ACC112 (cell line): ENCODE data around the gene HMG20A.

Experiments used
- H2AFZ ChIP-seq: fragments of 200-600 bp; sonication (generic); one replicate; pipeline ENCODE4 v1.6.0; 2017; ENCODE audit warnings: antibody characterized with exemption, low read length; ENCODE audit not compliant: unreplicated experiment
- H3K27ac ChIP-seq: fragments of 200-600 bp; sonication (generic); 2 replicates; pipeline ENCODE4 v1.5.1; 2014; ENCODE audit warnings: low read depth, mild to moderate bottlenecking, antibody characterized with exemption, low read length, moderate library complexity
- H3K27me3 ChIP-seq: fragments of 200-600 bp; sonication (generic); 2 replicates; pipeline ENCODE4 v1.6.1; 2014; ENCODE audit warnings: mild to moderate bottlenecking, antibody characterized with exemption, low read length, moderate library complexity, mixed read lengths; ENCODE audit not compliant: insufficient read depth
- H3K36me3 ChIP-seq: fragments of 200-600 bp; sonication (generic); 2 replicates; pipeline ENCODE4 v1.6.1; 2016; ENCODE audit warnings: mild to moderate bottlenecking, antibody characterized with exemption, low read length, moderate library complexity, mixed read lengths; ENCODE audit not compliant: insufficient read depth
- H3K4me1 ChIP-seq: fragments of 200-600 bp; sonication (generic); one replicate; pipeline ENCODE4 v1.6.1; 2016; ENCODE audit warnings: low read length, mixed read lengths; ENCODE audit not compliant: insufficient read depth, unreplicated experiment, control insufficient read depth
- H3K4me3 ChIP-seq: fragments of 200-600 bp; sonication (generic); 2 replicates; pipeline ENCODE4 v1.5.1; 2014; ENCODE audit warnings: mild to moderate bottlenecking, low read depth, low read length
- H3K79me2 ChIP-seq: fragments of 200-600 bp; sonication (generic); one replicate; pipeline ENCODE4 v1.6.0; 2016; ENCODE audit warnings: low read length; ENCODE audit not compliant: control insufficient read depth, unreplicated experiment, insufficient read depth

Gene HMG20A

GRCh38 chr15:77416954-77417353 is 3.7 kb upstream of the HMG20A start:
- Histone ChIP-seq H3K27me3 (no peaks in the 10 kb centered on the region), H3K4me1 (peaks cover 31% of the 10 kb centered on the region), H3K79me2 (peaks cover 84% of the 10 kb centered on the region), H3K36me3 (no peaks in the 10 kb centered on the region), H3K4me3 (peak overlapping the region; percentile 38; the same call in 1 of the 2 replicates), H3K27ac (no peak overlapping the region), H2AFZ (no peak overlapping the region)

DNA sequence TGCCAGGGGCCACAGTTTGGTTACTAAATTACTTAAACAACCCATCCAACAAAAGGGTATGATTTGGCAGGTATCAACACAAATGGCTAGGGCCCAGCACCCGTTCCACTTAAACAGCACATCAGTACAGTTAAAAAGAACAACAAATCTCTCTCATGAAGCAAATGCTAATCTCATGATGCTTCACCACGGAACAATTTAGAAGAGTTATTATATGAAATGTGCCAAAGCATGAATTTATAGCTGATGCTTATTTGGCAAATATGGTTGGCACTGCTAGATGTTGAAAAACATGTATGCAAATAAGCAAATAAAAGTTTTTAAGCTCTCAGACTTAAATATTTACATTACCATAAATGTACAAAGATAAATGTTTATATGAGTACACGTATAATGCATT is 3.1 kb upstream of the HMG20A start:
- Histone ChIP-seq H3K36me3 (no peaks in the 10 kb centered on the region), H3K27me3 (no peaks in the 10 kb centered on the region), H3K27ac (peak overlapping the region; percentile 74), H3K79me2 (peaks cover 83% of the 10 kb centered on the region), H3K4me1 (peaks cover 31% of the 10 kb centered on the region), H2AFZ (no peak overlapping the region), H3K4me3 (peak overlapping the region; percentile 97)

GRCh38 chr15:77418391-77418965 is 2.2 kb upstream of the HMG20A start:
- peak overlapping the region; percentile 74 for H3K27ac ChIP-seq
- H3K4me1 ChIP-seq = peaks cover 32% of the 10 kb centered on the region
- no peak overlapping the region for H2AFZ ChIP-seq
- H3K4me3 ChIP-seq = peak overlapping the region; percentile 97
- peaks cover 85% of the 10 kb centered on the region for H3K79me2 ChIP-seq
- H3K27me3 ChIP-seq = no peaks in the 10 kb centered on the region
- H3K36me3 ChIP-seq = no peaks in the 10 kb centered on the region

DNA sequence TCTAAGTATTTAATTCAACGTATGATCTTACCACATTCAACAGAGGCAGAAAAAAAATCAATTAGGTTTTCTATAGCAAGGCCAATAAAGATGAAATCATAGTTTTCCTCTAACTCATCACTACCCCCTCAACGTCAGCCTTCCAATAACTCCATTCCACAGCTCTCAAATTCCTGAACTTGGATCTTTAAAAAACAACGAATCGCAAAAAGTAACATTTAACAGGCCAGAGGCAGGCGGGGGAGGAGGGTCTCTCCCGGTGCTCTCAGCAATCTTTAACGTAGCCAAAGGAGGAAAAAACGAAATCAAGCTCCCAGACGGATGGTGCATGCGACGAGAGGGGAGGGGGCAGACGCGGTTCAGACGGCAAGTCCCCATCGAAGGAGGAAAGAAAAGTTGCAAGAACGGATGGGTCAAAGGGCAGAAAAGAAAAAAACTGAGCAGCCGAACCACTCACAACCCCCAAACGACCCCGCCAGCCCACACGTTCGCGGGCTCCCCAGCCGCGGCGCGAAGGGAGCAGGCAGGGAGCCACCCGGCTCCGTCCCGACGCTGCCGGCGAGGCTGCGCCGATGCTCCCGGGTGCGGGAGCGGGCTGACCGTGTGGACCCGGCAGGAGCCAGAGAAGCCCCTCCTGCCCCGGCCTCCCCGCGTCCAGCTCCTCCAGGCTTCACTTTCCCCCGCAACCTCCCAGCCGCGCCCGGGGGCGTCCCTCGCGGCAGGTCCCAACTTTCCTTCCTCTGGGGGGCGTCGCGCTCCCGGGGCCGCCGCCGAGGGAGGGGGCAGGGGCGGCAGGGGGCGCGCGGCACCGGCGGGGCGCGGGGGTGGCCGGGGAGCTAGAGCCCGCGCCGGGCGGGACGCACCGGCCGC is 1.5 kb upstream of the HMG20A start:
- peak overlapping the region; percentile 97 for H3K4me3 ChIP-seq
- H3K27me3 ChIP-seq = no peaks in the 10 kb centered on the region
- H2AFZ ChIP-seq = peak overlapping the region; percentile 13
- no peaks in the 10 kb centered on the region for H3K36me3 ChIP-seq
- peak overlapping the region; percentile 74 for H3K27ac ChIP-seq
- peaks cover 36% of the 10 kb centered on the region for H3K4me1 ChIP-seq
- peaks cover 86% of the 10 kb centered on the region for H3K79me2 ChIP-seq

DNA sequence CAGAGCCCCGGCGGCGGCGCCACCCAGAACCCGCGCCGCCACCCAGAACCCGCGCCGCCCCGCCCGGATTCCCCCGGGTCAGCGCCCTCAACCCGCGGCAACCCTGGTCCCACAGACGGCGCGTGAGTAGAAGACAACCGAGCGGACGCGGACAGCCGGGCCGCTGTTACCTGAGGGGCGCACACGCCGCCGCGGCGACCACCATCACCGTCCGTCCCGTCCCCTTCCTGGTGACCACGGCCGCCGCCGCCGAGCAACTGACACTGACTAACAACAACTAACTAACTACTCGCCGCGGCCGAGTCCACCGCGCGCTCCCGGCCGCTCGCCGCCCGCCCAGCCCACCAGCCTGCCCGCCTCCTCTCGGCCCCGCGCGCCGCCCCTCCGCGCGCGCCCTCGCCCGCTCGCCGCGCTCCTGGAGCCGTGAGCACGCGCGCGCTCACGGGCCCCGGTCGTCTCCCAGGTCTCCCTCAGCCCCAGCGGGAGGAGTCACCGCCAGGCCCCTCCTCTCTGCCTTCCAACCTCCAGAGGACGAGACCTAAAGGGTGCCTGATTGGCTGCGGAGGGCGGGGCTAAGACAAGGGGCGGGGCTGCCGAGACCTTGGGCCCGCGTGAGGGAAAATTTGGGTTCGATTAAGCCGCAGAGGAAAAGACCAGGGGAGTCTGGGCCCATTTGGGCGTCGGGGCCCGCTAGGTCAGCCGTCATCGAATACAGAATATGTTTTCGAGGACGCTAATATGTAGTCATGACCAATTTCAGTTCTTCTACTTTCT is 665 bp upstream of the HMG20A start, which contains the start of gene PEAK1:
PEAK1 (minus strand) TSS at position 269 of the 774 bp plus-strand sequence. CDS start 238,178 bp downstream, outside the sequence.
- Histone ChIP-seq H3K79me2 (peaks cover 86% of the 10 kb centered on the region), H3K27me3 (no peaks in the 10 kb centered on the region), H3K4me3 (peak within 1 kb of the TSS; percentile 97), H3K4me1 (peaks cover 36% of the 10 kb centered on the region), H2AFZ (peak within 1 kb of the TSS; percentile 96), H3K27ac (peak within 1 kb of the TSS; percentile 87), H3K36me3 (no peaks in the 10 kb centered on the region)

GRCh38 chr15:77421370-77421700 is 647 bp downstream of the HMG20A start:
- peak overlapping the region; percentile 94 for H3K4me3 ChIP-seq
- H3K36me3 ChIP-seq = no peaks in the 10 kb centered on the region
- peak overlapping the region; percentile 87 for H3K27ac ChIP-seq
- H2AFZ ChIP-seq = no peak overlapping the region
- peaks cover 26% of the 10 kb centered on the region for H3K4me1 ChIP-seq
- peaks cover 85% of the 10 kb centered on the region for H3K79me2 ChIP-seq
- H3K27me3 ChIP-seq = no peaks in the 10 kb centered on the region

DNA sequence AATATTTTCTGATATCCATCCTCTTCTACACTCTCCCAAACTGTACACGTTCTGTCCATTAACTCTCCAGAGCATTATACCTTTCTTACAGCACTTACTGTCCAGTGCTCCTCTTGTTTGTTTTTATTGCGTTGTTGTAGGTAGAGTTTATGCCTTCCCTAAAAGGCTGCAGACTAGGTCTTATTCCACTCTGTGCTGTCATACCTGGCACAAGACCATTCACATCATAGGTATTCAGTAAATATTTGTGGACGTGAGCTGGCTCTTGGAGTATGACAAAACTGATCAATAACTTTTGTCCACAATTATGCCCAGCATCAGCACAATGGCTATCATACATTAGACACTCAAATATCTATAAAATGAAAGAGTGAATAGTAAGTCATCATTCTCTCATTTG is 4.4 kb downstream of the HMG20A start:
- Histone ChIP-seq H2AFZ (no peak overlapping the region), H3K27me3 (no peaks in the 10 kb centered on the region), H3K4me1 (peaks cover 10% of the 10 kb centered on the region), H3K4me3 (no peak overlapping the region), H3K27ac (no peak overlapping the region), H3K79me2 (peaks cover 79% of the 10 kb centered on the region), H3K36me3 (no peaks in the 10 kb centered on the region)

- no peak overlapping the region for H3K4me3 ChIP-seq
- H3K27ac ChIP-seq = no peak overlapping the region
- peaks cover 81% of the 10 kb centered on the region for H3K79me2 ChIP-seq
- no peaks in the 10 kb centered on the region for H3K36me3 ChIP-seq
- peaks cover 10% of the 10 kb centered on the region for H3K4me1 ChIP-seq
- H3K27me3 ChIP-seq = no peaks in the 10 kb centered on the region
- no peak overlapping the region for H2AFZ ChIP-seq
Observed at GRCh38 chr15:77426377-77426776, 5.7 kb downstream of the HMG20A start.

GRCh38 chr15:77426871-77427270 is 6.2 kb downstream of the HMG20A start:
- Histone ChIP-seq H3K27ac (no peak overlapping the region), H3K4me1 (peaks cover 6% of the 10 kb centered on the region), H2AFZ (no peak overlapping the region), H3K27me3 (no peaks in the 10 kb centered on the region), H3K4me3 (no peak overlapping the region), H3K36me3 (no peaks in the 10 kb centered on the region), H3K79me2 (peaks cover 76% of the 10 kb centered on the region)

DNA sequence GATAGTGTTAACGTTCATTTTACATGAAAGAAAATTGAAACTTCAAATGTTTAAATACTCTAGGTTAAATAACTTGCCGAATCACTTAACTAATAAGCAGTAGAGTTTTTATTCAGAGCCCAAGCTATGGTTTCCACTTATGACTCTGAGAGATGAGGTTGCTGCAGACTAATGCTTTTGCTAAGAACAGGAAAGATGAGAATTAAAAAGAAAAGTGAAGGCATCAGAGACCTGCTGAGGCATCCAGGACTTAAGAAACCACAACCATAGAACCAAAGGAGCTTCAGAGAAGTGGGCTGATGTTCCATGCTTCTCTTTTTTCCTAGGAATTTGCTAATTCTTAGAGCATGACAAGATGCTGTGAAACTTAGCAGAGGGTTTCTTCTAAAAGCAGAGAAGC is 9.5 kb downstream of the HMG20A start:
- peaks cover 43% of the 10 kb centered on the region for H3K79me2 ChIP-seq
- no peaks in the 10 kb centered on the region for H3K36me3 ChIP-seq
- no peaks in the 10 kb centered on the region for H3K27me3 ChIP-seq
- H3K4me1 ChIP-seq = no peaks in the 10 kb centered on the region
- H3K27ac ChIP-seq = no peak overlapping the region
- H2AFZ ChIP-seq = no peak overlapping the region
- no peak overlapping the region for H3K4me3 ChIP-seq
